GM23338 (cell line): ENCODE results near the gene VAPA. TPM values are rescaled to one million over a fixed set of nuclear protein-coding genes. Genes with fewer than 3 reads are reported as not detected.

Source experiments
- ATAC-seq: fragments of 200-7000 bp; cut with Tn5 transposase; 3 replicates; pipeline ENCODE4 v1.9.1; 2020
- DNase-seq: peaks from one replicate; pipeline ENCODE4 v3.0.0-alpha.2; 2015; ENCODE audit warnings: low spot score
- H2AFZ ChIP-seq: fragments of 200-600 bp; sonication (generic); 2 replicates; pipeline ENCODE4 v1.8.0; 2016; ENCODE audit warnings: antibody characterized with exemption, mild to moderate bottlenecking, moderate library complexity
- H3F3A ChIP-seq: fragments of 200-600 bp; sonication (generic); replicated peaks from 2 replicates; pipeline ENCODE4 v1.8.0; 2017; ENCODE audit warnings: antibody characterized with exemption, mixed run types, low read depth
- H3K27ac ChIP-seq: fragments of 200-600 bp; sonication (generic); 2 replicates; pipeline ENCODE4 v1.6.1; 2016; ENCODE audit warnings: low read depth
- H3K27me3 ChIP-seq: fragments of 200-600 bp; sonication (generic); 2 replicates; pipeline ENCODE4 v1.8.0; 2016; ENCODE audit warnings: mild to moderate bottlenecking, mixed run types, moderate library complexity; ENCODE audit not compliant: insufficient read depth
- H3K36me3 ChIP-seq: fragments of 200-600 bp; sonication (generic); 2 replicates; pipeline ENCODE4 v1.8.0; 2016; ENCODE audit warnings: mild to moderate bottlenecking; ENCODE audit not compliant: insufficient read depth
- H3K4me1 ChIP-seq: fragments of 200-600 bp; sonication (generic); 2 replicates; pipeline ENCODE4 v1.8.0; 2016; ENCODE audit warnings: mild to moderate bottlenecking, moderate library complexity; ENCODE audit not compliant: insufficient read depth
- H3K4me2 ChIP-seq: fragments of 200-600 bp; sonication (generic); 2 replicates; pipeline ENCODE4 v1.7.1; 2017; ENCODE audit warnings: mixed run types
- H3K4me3 ChIP-seq: fragments of 200-600 bp; sonication (generic); 2 replicates; pipeline ENCODE4 v1.6.1; 2016; ENCODE audit warnings: mixed run types
- H3K79me2 ChIP-seq: fragments of 200-600 bp; sonication (generic); replicated peaks from 2 replicates; pipeline ENCODE4 v1.8.0; 2017; ENCODE audit warnings: mild to moderate bottlenecking; ENCODE audit not compliant: insufficient read depth
- H3K9me2 ChIP-seq: fragments of 200-600 bp; sonication (generic); 2 replicates; pipeline ENCODE4 v1.8.0; 2017; ENCODE audit not compliant: insufficient read depth
- H4K20me1 ChIP-seq: fragments of 200-600 bp; sonication (generic); replicated peaks from 2 replicates; pipeline ENCODE4 v1.8.0; 2017; ENCODE audit warnings: mild to moderate bottlenecking; ENCODE audit not compliant: insufficient read depth
- H3K27ac Mint-ChIP-seq: 2 replicates; pipeline ENCODE4 v1.8.0; 2020; ENCODE audit warnings: inconsistent platforms, mild to moderate bottlenecking, moderate library complexity, mixed read lengths
- H3K27me3 Mint-ChIP-seq: 3 replicates; pipeline ENCODE4 v1.8.0; 2022; ENCODE audit warnings: low read depth, mild to moderate bottlenecking, moderate library complexity, mixed read lengths, inconsistent platforms; ENCODE audit not compliant: insufficient read depth, poor library complexity
- H3K36me3 Mint-ChIP-seq: 3 replicates; pipeline ENCODE4 v1.8.0; 2021; ENCODE audit warnings: low read depth, mild to moderate bottlenecking, inconsistent platforms, moderate library complexity, mixed read lengths
- H3K4me1 Mint-ChIP-seq: 3 replicates; pipeline ENCODE4 v1.8.0; 2020; ENCODE audit warnings: mild to moderate bottlenecking, inconsistent platforms, mixed read lengths
- H3K4me3 Mint-ChIP-seq: 3 replicates; pipeline ENCODE4 v1.8.0; 2021; ENCODE audit warnings: moderate library complexity, mild to moderate bottlenecking, inconsistent platforms, mixed read lengths
- H3K9me3 Mint-ChIP-seq: 3 replicates; pipeline ENCODE4 v1.8.0; 2020; ENCODE audit warnings: moderate library complexity, mild to moderate bottlenecking, inconsistent platforms, mixed read lengths
- EZH2 ChIP-seq: fragments of 200-600 bp; sonication (generic); IDR thresholded peaks from one replicate; pipeline ENCODE4 v1.8.0; 2017; ENCODE audit warnings: antibody characterized with exemption, mild to moderate bottlenecking, low read depth; ENCODE audit not compliant: unreplicated experiment
- JUNB ChIP-seq: IDR thresholded peaks from one replicate; pipeline ENCODE4 v1.6.1; 2016; ENCODE audit warnings: antibody characterized with exemption; ENCODE audit not compliant: unreplicated experiment
- STAT1 ChIP-seq: IDR thresholded peaks from one replicate; pipeline ENCODE4 v1.6.1; 2016; ENCODE audit warnings: antibody characterized with exemption; ENCODE audit not compliant: unreplicated experiment
- ZNF114 ChIP-seq: fragments of 250-450 bp; sonication (Bioruptor Pico); IDR thresholded peaks from 2 replicates; pipeline ENCODE4 v1.5.0; 2020; ENCODE audit warnings: mild to moderate bottlenecking, moderate library complexity
- ZNF462 ChIP-seq: fragments of 250-450 bp; sonication (Bioruptor Pico); IDR thresholded peaks from 2 replicates; pipeline ENCODE4 v1.5.0; 2020; ENCODE audit warnings: mild to moderate bottlenecking, moderate library complexity
- polyA plus RNA-seq: library from polyadenylated mRNA; unstranded; fragments of >200 nt; fragmentation: Nextera tagmentation; extraction: Ambion mirVana; gene quantifications from 2 replicates; pipeline ENCODE4 v1.2.1, GENCODE V29; 2016
- total RNA-seq: library from RNA; depleted of rRNA; stranded (reverse); fragments of >200 nt; shearing (Covaris generic); gene quantifications from 2 replicates; pipeline ENCODE4 v1.2.3, GENCODE V29; 2014

The VAPA gene
- total and polyA plus RNA-seq, 2 experiments from 2014 or later: 162 to 178 TPM

DNA sequence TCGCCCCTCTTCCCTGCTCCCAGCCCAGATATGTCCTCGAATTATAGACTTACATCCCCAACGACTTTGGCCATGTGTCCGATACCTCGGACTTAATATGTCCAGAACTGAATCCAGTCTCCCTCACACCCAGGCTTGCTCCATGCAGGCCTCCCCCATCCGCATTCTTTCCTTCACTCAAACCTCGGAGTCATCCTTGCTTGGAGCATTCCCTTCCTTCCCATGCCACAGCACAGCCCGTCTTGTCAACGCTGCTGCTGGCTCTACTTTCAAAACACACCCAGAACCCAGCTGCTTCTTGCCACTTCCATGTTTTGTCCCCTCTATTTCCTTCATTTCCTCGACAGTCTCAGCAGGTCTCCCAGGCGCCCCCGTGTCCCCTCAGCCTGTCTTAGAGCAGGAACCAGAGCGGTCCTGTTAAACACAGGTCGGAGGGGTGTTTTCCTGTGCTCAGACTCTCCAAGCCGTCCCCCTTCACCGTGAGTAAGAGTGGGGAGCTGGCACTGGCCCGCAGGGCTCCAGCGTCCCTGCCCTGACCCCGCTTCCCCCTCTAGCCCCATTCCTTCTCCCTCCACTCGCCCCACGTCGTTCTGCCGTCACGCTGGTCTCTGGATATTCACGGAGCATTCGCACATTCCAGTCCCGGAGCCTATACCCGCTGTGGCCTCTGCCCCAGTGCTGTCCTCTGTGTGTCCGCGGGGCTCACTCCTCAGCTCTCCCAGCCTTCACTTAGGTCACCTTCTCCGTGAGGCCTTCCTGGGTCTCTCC lies 54.4 kb downstream of the VAPA start:
- Histone ChIP-seq H4K20me1 (no peaks in the 10 kb centered on the region), H3K4me2 (0 out of 2 replicates have a peak overlapping the region, but pooled peaks have one; percentile 15), H3K79me2 (no peaks in the 10 kb centered on the region), H3K4me3 (no peak overlapping the region), H2AFZ (peak overlapping the region; percentile 75), H3K27ac (no peak overlapping the region), H3K9me2 (no peaks in the 10 kb centered on the region), H3K36me3 (no peaks in the 10 kb centered on the region), H3K27me3 (no peaks in the 10 kb centered on the region), H3K4me1 (no peaks in the 10 kb centered on the region), H3F3A (no peaks in the 10 kb centered on the region)
- Mint-ChIP-seq H3K9me3 (peaks cover 3% of the 10 kb centered on the region; the same call in 2 of the 3 replicates), H3K27ac (0 out of 2 replicates have a peak overlapping the region, but pooled peaks have one; percentile 7), H3K36me3 (no peaks in the 10 kb centered on the region), H3K4me3 (no peak overlapping the region), H3K4me1 (peaks cover 38% of the 10 kb centered on the region), H3K27me3 (peaks cover 4% of the 10 kb centered on the region)
- peak; percentile 39 for ATAC-seq
- DNase-seq: no peak
- TF ChIP-seq JUNB (no peak), EZH2 (no peak)

DNA sequence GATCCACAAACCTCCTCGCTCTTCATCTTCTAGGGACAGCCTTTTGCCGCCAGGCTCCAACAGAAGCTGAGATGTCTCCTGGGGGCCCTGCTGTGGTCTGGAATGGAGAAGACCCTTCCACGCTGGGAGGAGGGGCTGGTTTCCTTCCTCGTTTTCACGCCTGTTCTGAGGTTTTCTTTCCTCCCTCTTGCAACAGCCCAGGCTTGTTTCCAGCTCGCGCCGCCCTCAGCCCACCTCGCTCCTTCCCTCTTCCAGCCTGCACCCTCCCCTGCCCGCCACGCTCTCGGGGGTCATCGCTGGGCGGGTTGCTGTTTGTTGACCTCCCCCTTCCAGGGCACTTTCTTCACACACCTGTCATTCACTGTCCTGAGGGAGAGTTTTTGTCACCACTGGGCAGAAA lies 55.4 kb downstream of the VAPA start:
- no peak for ATAC-seq

More for the DNA sequence above, 55.4 kb downstream of the VAPA start:
- Mint-ChIP-seq H3K4me1 (peaks cover 38% of the 10 kb centered on the region), H3K27ac (no peak overlapping the region), H3K9me3 (peaks cover 6% of the 10 kb centered on the region), H3K27me3 (peaks cover 5% of the 10 kb centered on the region), H3K36me3 (peaks cover 2% of the 10 kb centered on the region; the same call in 1 of the 3 replicates), H3K4me3 (no peak overlapping the region)
- no peaks in the 10 kb centered on the region for H3K79me2 ChIP-seq
- no peaks in the 10 kb centered on the region for H4K20me1 ChIP-seq
- no peaks in the 10 kb centered on the region for H3K27me3 ChIP-seq
- 0 out of 2 replicates have a peak overlapping the region, but pooled peaks have one; percentile 75 for H2AFZ ChIP-seq
- no peaks in the 10 kb centered on the region for H3K4me1 ChIP-seq
- DNase-seq: no peak
- H3K4me3 ChIP-seq: no peak overlapping the region
- no peaks in the 10 kb centered on the region for H3K36me3 ChIP-seq
- no peaks in the 10 kb centered on the region for H3K9me2 ChIP-seq
- TF ChIP-seq ZNF462 (CRISPR knock-in tag): no peak
- no peak for TF ChIP-seq ZNF114 (CRISPR knock-in tag)
- TF ChIP-seq STAT1: no peak
- H3F3A ChIP-seq: no peaks in the 10 kb centered on the region
- no peak overlapping the region for H3K4me2 ChIP-seq
- H3K27ac ChIP-seq: no peak overlapping the region
